HepG2 (cell line): ENCODE data around the gene ZNF396. TPM values are rescaled to one million over a fixed set of nuclear protein-coding genes. Genes with fewer than 3 reads are reported as not detected.

Experiments
- HBP1 ChIP-seq: IDR thresholded peaks from 2 replicates; pipeline ENCODE4 v1.6.1; 2016; ENCODE audit warnings: low read depth, control low read depth
- HOXD1 ChIP-seq: sonication (generic); formaldehyde crosslinking; IDR thresholded peaks from 2 replicates; pipeline ENCODE4 v1.5.0; 2020; ENCODE audit warnings: missing genetic modification reagents
- IKZF1 ChIP-seq: fragments of 450-650 bp; IDR thresholded peaks from 2 replicates; pipeline ENCODE4 v1.7.1; 2016
- MAZ ChIP-seq, 2 experiments: sonication (generic) in 1 of 2; formaldehyde crosslinking in 1 of 2; IDR thresholded peaks; 2 replicates each; pipeline versions ENCODE4 v1.5.0 to v1.6.1; 2012 to 2020; ENCODE audit warnings: low read depth in 2 of 2, mild to moderate bottlenecking in 2 of 2, borderline replicate concordance in 1 of 2, improper control_type of control experiment in 1 of 2, low read length in 1 of 2, missing genetic modification reagents in 1 of 2, moderate library complexity in 1 of 2
- PREB ChIP-seq: sonication (generic); formaldehyde crosslinking; IDR thresholded peaks from 2 replicates; pipeline ENCODE4 v1.4.0; 2020; ENCODE audit warnings: missing genetic modification reagents
- TBX2 ChIP-seq: sonication (generic); formaldehyde crosslinking; IDR thresholded peaks from 2 replicates; pipeline ENCODE4 v1.5.0; 2020; ENCODE audit warnings: missing genetic modification reagents, mild to moderate bottlenecking, borderline replicate concordance
- ZBTB10 ChIP-seq: sonication (generic); formaldehyde crosslinking; IDR thresholded peaks from 2 replicates; pipeline ENCODE4 v1.4.0; 2020; ENCODE audit warnings: missing genetic modification reagents, borderline replicate concordance
- ZBTB20 ChIP-seq: sonication (generic); formaldehyde crosslinking; IDR thresholded peaks from 2 replicates; pipeline ENCODE4 v1.8.1; 2023; ENCODE audit warnings: missing genetic modification reagents, low read depth, mild to moderate bottlenecking, borderline replicate concordance
- ZBTB3 ChIP-seq: sonication (generic); formaldehyde crosslinking; IDR thresholded peaks from 2 replicates; pipeline ENCODE4 v1.4.0; 2020; ENCODE audit warnings: low read depth, mild to moderate bottlenecking, moderate library complexity, missing genetic modification reagents, borderline replicate concordance
- ZMAT5 ChIP-seq: sonication (generic); formaldehyde crosslinking; IDR thresholded peaks from 2 replicates; pipeline ENCODE4 v1.5.0; 2020; ENCODE audit warnings: mild to moderate bottlenecking, low read depth, missing genetic modification reagents, borderline replicate concordance
- ZNF232 ChIP-seq: sonication (generic); formaldehyde crosslinking; IDR thresholded peaks from 2 replicates; pipeline ENCODE4 v1.4.0; 2020; ENCODE audit warnings: missing genetic modification reagents, borderline replicate concordance
- ZNF256 ChIP-seq: sonication (generic); formaldehyde crosslinking; conservative IDR thresholded peaks from 2 replicates; pipeline ENCODE4 v1.4.0; 2020; ENCODE audit warnings: missing genetic modification reagents
- ZNF367 ChIP-seq: sonication (generic); formaldehyde crosslinking; IDR thresholded peaks from 2 replicates; pipeline ENCODE4 v1.4.0; 2020; ENCODE audit warnings: missing genetic modification reagents, borderline replicate concordance
- ZNF530 ChIP-seq: sonication (generic); formaldehyde crosslinking; IDR thresholded peaks from 2 replicates; pipeline ENCODE4 v1.5.0; 2020; ENCODE audit warnings: low read depth, mild to moderate bottlenecking, missing genetic modification reagents
- polyA plus RNA-seq, 8 experiments: library from polyadenylated mRNA; depleted of rRNA in 3 of 8; stranded (reverse) in 7 of 8; unstranded in 1 of 8; fragments of >200 nt; fragmentation: Illumina TruSeq in 4 of 8; extraction: Trizol in 4 of 8; gene quantifications; 2 replicates each; pipeline versions ENCODE4 v1.2.1 to v1.2.3, GENCODE V29; 2011 to 2016; ENCODE audit warnings: low read depth in 4 of 8, missing spikeins in 1 of 8, mixed read lengths in 1 of 8; ENCODE audit not compliant: insufficient read depth in 1 of 8
- total RNA-seq, 5 experiments: library from RNA; depleted of rRNA; stranded (reverse); fragments of >200 nt; fragmentation: Illumina TruSeq; extraction: Trizol; gene quantifications; 2 replicates each; pipeline ENCODE4 v1.2.3, GENCODE V29; 2016; ENCODE audit warnings: low read depth in 1 of 5
- TF ChIP-seq, protein P1 (sequence below): conservative IDR thresholded peaks from 2 replicates; pipeline ENCODE4 v1.6.1; 2018; ENCODE audit warnings: missing genetic modification reagents
- TF ChIP-seq, protein P2 (sequence below): IDR thresholded peaks from 2 replicates; pipeline ENCODE4 v1.6.1; 2016

ZNF396 gene
- total and polyA plus RNA-seq, 2 of the 13 experiments (the other 11 are each of a cell fraction or from before 2014, with no cell fraction given) = 0.25 to 0.75 TPM

DNA sequence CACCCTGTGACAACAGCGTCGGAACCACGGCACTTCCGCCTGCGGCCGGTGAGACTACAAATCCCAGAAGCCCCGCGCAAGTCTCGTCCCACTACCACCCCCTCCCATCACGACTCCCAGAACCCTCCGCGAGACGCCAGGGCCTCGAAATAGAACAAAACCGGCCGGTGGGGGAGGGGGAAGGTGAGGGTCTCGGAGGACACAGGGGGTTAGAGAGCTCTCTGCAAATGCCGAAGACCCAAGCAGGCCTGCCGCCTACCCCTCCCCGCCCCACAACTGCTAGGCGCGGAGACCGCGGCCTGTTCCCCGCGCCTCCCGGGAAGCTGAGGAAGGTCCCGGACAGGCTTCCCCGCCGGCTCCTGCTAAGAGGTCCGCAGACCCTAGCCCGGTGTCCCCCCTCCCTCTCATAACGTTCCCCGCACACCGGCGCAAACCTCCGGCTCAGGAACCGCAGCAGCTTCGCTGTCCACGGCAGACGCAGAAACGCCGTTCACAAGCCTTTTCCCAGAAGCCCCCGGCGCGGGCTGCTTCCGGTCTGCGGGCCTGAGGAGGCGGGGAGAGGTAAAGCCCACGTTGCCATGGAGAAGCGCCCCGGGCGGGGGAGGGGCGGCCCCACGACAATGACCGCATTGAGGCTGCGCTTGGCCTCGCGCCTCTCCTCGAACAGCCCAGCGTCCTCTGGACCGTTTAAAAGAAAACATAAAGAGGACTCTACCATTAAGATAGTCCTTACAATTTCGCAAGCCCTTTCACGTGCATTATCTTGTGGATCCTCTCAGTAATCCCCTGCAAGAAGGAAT lies 33.0 kb downstream of the ZNF396 start, which contains the start of gene ZNF24 (continued):
- TF ChIP-seq ZNF367 (peak; percentile 87; the same call in 1 of the 2 replicates), HOXD1 (CRISPR knock-in tag) (peak; percentile 45; the same call in 1 of the 2 replicates), ZBTB20 (CRISPR knock-in tag) (peak; percentile 35; the same call in 1 of the 2 replicates), IKZF1 (no peak), ZMAT5 (CRISPR knock-in tag) (no peak), ZNF530 (no peak), MAZ (IDR thresholded peaks at IDR 0.05; ENCODE audit: borderline replicate concordance, low read depth, low read length) (peak; percentile 76), MAZ (CRISPR knock-in tag; IDR thresholded peaks at IDR 0.05; ENCODE audit: low read depth) (peak; percentile 82), HBP1 (CRISPR knock-in tag) (peak; percentile 91), PREB (CRISPR knock-in tag) (no peak), ZBTB10 (CRISPR knock-in tag) (no peak), TBX2 (peak; percentile 62; the same call in 1 of the 2 replicates), ZBTB3 (CRISPR knock-in tag) (peak; percentile 44; the same call in 1 of the 2 replicates), ZNF232 (CRISPR knock-in tag) (0 out of 2 replicates have a peak, but pooled peaks have one; percentile 57), ZNF256 (CRISPR knock-in tag) (no peak)
- TF ChIP-seq, protein P1, sequence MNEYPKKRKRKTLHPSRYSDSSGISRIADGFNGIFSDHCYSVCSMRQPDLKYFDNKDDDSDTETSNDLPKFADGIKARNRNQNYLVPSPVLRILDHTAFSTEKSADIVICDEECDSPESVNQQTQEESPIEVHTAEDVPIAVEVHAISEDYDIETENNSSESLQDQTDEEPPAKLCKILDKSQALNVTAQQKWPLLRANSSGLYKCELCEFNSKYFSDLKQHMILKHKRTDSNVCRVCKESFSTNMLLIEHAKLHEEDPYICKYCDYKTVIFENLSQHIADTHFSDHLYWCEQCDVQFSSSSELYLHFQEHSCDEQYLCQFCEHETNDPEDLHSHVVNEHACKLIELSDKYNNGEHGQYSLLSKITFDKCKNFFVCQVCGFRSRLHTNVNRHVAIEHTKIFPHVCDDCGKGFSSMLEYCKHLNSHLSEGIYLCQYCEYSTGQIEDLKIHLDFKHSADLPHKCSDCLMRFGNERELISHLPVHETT (CRISPR knock-in tag) = peak; percentile 54
- TF ChIP-seq, protein P2, sequence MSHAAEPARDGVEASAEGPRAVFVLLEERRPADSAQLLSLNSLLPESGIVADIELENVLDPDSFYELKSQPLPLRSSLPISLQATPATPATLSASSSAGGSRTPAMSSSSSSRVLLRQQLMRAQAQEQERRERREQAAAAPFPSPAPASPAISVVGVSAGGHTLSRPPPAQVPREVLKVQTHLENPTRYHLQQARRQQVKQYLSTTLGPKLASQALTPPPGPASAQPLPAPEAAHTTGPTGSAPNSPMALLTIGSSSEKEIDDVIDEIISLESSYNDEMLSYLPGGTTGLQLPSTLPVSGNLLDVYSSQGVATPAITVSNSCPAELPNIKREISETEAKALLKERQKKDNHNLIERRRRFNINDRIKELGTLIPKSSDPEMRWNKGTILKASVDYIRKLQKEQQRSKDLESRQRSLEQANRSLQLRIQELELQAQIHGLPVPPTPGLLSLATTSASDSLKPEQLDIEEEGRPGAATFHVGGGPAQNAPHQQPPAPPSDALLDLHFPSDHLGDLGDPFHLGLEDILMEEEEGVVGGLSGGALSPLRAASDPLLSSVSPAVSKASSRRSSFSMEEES (CRISPR knock-in tag) = peak; percentile 37; the same call in 1 of the 2 replicates
